ENCODE measurements around the gene GLIS2.

GRCh38 chr16:4386951-4387565, 71.2 kb downstream of the GLIS2 start:
- TF ChIP-seq CTCF (IDR thresholded peaks at IDR 0.05) (no peak), USF2 (CRISPR knock-in tag; IDR thresholded peaks at IDR 0.05) (no peak), GABPB1 (CRISPR knock-in tag; IDR thresholded peaks at IDR 0.05) (no peak), SP1 (CRISPR knock-in tag; conservative IDR thresholded peaks at IDR 0.05) (no peak), NR3C1 (CRISPR knock-in tag; conservative IDR thresholded peaks at IDR 0.05; ENCODE audit: low read depth) (no peak), MXD4 (CRISPR knock-in tag; IDR thresholded peaks at IDR 0.05; ENCODE audit: borderline replicate concordance) (no peak), ATF3 (CRISPR knock-in tag; conservative IDR thresholded peaks at IDR 0.05) (no peak), TCF7 (CRISPR knock-in tag; IDR thresholded peaks at IDR 0.05; ENCODE audit: low read depth) (no peak), NR2C2 (CRISPR knock-in tag; IDR thresholded peaks at IDR 0.05) (no peak), JUN (CRISPR knock-in tag; IDR thresholded peaks at IDR 0.05) (no peak), TEAD1 (CRISPR knock-in tag; IDR thresholded peaks at IDR 0.05) (no peak), NFE2L1 (CRISPR knock-in tag; IDR thresholded peaks at IDR 0.05) (no peak)
